DND-41 (cell line): ENCODE measurements around the gene TAX1BP3.

ENCODE experiments used
- EZH2 ChIP-seq: IDR thresholded peaks from 3 replicates; pipeline ENCODE4 v1.6.1; 2012; ENCODE audit warnings: borderline replicate concordance, low read depth, mild to moderate bottlenecking, moderate library complexity, low read length, inconsistent platforms; ENCODE audit not compliant: severe bottlenecking
- TF ChIP-seq, protein P1 (sequence below): IDR thresholded peaks from 2 replicates; pipeline ENCODE4 v1.5.1; 2012; ENCODE audit warnings: borderline replicate concordance, low read length, moderate library complexity, mild to moderate bottlenecking; ENCODE audit not compliant: poor library complexity, severe bottlenecking; ENCODE audit errors: extremely low read depth

DNA sequence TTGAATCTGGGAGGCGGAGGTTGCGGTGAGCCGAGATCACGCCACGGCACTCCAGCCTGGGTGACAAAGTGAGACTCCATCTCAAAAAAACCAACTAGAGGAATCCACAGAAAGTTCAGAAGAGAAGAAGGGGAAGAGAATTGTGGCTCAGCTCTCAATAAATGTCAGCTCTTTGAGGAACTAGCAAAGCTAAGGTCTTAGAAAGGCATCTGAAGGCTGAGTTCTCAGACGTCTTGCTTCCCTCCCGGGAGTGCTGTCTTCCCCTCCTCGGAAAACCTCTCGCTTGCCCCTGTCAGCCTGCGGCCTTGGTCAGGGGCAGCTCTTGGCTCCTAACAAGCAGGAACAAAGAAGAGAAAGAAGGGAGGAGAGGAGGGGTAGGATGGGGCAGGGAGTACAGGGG, 37.6 kb downstream of the TAX1BP3 start:
- TF ChIP-seq, protein P1, sequence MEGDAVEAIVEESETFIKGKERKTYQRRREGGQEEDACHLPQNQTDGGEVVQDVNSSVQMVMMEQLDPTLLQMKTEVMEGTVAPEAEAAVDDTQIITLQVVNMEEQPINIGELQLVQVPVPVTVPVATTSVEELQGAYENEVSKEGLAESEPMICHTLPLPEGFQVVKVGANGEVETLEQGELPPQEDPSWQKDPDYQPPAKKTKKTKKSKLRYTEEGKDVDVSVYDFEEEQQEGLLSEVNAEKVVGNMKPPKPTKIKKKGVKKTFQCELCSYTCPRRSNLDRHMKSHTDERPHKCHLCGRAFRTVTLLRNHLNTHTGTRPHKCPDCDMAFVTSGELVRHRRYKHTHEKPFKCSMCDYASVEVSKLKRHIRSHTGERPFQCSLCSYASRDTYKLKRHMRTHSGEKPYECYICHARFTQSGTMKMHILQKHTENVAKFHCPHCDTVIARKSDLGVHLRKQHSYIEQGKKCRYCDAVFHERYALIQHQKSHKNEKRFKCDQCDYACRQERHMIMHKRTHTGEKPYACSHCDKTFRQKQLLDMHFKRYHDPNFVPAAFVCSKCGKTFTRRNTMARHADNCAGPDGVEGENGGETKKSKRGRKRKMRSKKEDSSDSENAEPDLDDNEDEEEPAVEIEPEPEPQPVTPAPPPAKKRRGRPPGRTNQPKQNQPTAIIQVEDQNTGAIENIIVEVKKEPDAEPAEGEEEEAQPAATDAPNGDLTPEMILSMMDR: no peak
- no peak for TF ChIP-seq EZH2
